ENCODE results near the gene C1QTNF2.

Gene C1QTNF2

GRCh38 chr5:160298189-160298588 is 72.2 kb downstream of the C1QTNF2 start:
- DNase-seq (ENCODE audit: low read depth): no peak

DNA sequence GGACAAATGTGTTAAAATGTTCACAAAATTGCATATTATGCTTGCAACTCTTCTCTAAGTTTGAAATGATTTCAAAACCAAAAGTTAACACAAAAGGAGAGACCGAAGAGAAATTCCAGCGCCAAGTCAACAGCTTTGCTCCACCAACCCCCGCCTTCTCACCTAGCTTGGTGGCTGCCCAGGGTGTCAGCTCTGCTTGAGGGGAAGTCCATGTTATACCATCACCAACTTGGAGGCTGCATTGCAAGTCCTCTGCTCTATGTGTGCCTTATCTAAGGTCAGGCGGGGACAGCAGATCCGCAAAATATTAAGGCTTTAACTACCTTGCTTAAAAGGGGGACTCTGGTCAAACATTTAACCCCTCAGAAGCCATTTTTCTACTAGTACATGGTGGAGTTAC is 72.7 kb downstream of the C1QTNF2 start:
- DNase-seq (ENCODE audit: low read depth): no peak

All from CMK (cell line).